Adrenal gland (tissue), 12 donors: Measurements from ENCODE around the gene SEC24D. TPM values are rescaled to one million over a fixed set of nuclear protein-coding genes. Genes with fewer than 3 reads are reported as not detected.

Experiments
- DNase-seq, 7 donors: peaks; one replicate each; pipeline ENCODE4 v3.0.0-alpha.2; 2019 to 2020
- H3K27ac ChIP-seq, 5 donors: fragments of 200-600 bp; sonication (generic) in 4 of 5; 1 replicate in 3 of 5; 2 replicates in 2 of 5; pipeline versions ENCODE4 v1.5.1 to v1.8.0; 2016 to 2020; ENCODE audit warnings: mild to moderate bottlenecking in 1 of 5
- H3K27me3 ChIP-seq: fragments of 200-600 bp; 2 replicates; pipeline ENCODE4 v1.8.0; 2021
- H3K36me3 ChIP-seq, 2 donors: fragments of 200-600 bp; replicated peaks in 1 of 2; 1 replicate in 1 of 2; 2 replicates in 1 of 2; pipeline versions ENCODE4 v1.5.1 to v1.8.0; 2018 to 2022
- H3K4me1 ChIP-seq, 2 donors: fragments of 200-600 bp; replicated peaks in 1 of 2; 1 replicate in 1 of 2; 2 replicates in 1 of 2; pipeline versions ENCODE4 v1.5.1 to v1.8.0; 2018 to 2021
- H3K4me3 ChIP-seq, 4 donors: fragments of 200-600 bp; sonication (generic) in 3 of 4; one replicate each; pipeline ENCODE4 v1.5.1; 2016 to 2018
- H3K9me3 ChIP-seq, 3 donors: fragments of 200-600 bp; sonication (generic) in 1 of 3; replicated peaks in 1 of 3; 1 replicate in 2 of 3; 2 replicates in 1 of 3; pipeline versions ENCODE4 v1.5.1 to v1.8.0; 2016 to 2021
- POLR2A ChIP-seq, 2 donors: fragments of 450-650 bp; IDR thresholded peaks; one replicate each; pipeline ENCODE4 v1.6.1; 2017; ENCODE audit warnings: antibody characterized with exemption in 2 of 2, mild to moderate bottlenecking in 2 of 2, moderate library complexity in 1 of 2
- WGBS, 4 donors: extraction: QIAGEN DNeasy Blood & Tissue Kit in 2 of 4; methylation state at CpG; one replicate each; pipeline versions ENCODE4 v1.1.5 to v1.1.7; 2013 to 2017; 5-methylcytosine and 5-hydroxymethylcytosine counted together
- intact Hi-C, 2 donors: fragments of 100-400 bp; cut with DNase I; formaldehyde crosslinking; loops; one replicate each; pipeline versions ENCODE4 v1.14.1 to v1.15.0; 2022 to 2023
- polyA plus RNA-seq, 3 donors: library from polyadenylated mRNA; stranded (reverse); fragments of 200-250 nt in 2 of 3; fragments of 350-450 nt in 1 of 3; fragmentation: Illumina TruSeq in 1 of 3; extraction: RNeasy Lipid Tissue Mini Kit (QIAGEN cat#74804) in 1 of 3; gene quantifications; one replicate each; pipeline ENCODE4 v1.2.3, GENCODE V29; 2013 to 2014
- total RNA-seq, 9 donors: library from RNA; depleted of rRNA in 4 of 9; stranded (reverse); fragments of >200 nt in 4 of 9; fragments of 120-200 nt in 1 of 9; fragmentation: NEBNext Ultra II Directional in 1 of 9; extraction: Animal tissue kit (Norgen Biotek cat#: 25700) in 1 of 9; gene quantifications; one replicate each; pipeline versions ENCODE4 v1.1.0 to v1.2.4, GENCODE V29; 2013 to 2023
- TF ChIP-seq, protein P1 (sequence below), 6 experiments: fragments of 450-650 bp in 4 of 6; fragments of 200-600 bp in 2 of 6; sonication (generic) in 1 of 6; IDR thresholded peaks; 1 replicate in 5 of 6; 2 replicates in 1 of 6; pipeline versions ENCODE4 v1.5.1 to v1.8.0; 2016 to 2021; ENCODE audit warnings: antibody characterized with exemption in 6 of 6, mild to moderate bottlenecking in 2 of 6, moderate library complexity in 1 of 6
- donor health status: healthy with polysubstance abuse.
- donor health status: Bipolar disorder and iron deficiency.
- donor health status: DM: yes; HTN: yes; CAD: no.
- donor health status: DM: no; HTN: no; CAD: no.
- donor health status: DM: no; HTN: no; CAD: no.
- donor health status: DM: yes; HTN: yes; CAD: no.

SEC24D gene
- total and polyA plus RNA-seq, 12 donors: 5.3 to 93.6 (median 33.8) TPM

GRCh38 chr4:118775405-118775804, 60.5 kb downstream of the SEC24D start:
- Histone ChIP-seq H3K4me1 (peaks cover 0 to 51% of the 10 kb centered on the region in 2 donors), H3K9me3 (no peaks in the 10 kb centered on the region), H3K27me3 (no peaks in the 10 kb centered on the region), H3K4me3 (no peak overlapping the region), H3K36me3 (no peaks in the 10 kb centered on the region), H3K27ac (no peak overlapping the region)
- intact Hi-C loops: loop anchor here in 1 of 2 donors (10.0 kb wide), 1 partner anchor 109 kb away; the partner anchor contains the start of gene SYNPO2
- 75 to 87% (median 84%) methylated on average over 2 of the region's 2 CpGs for WGBS, 4 donors
- no peak for DNase-seq
- TF ChIP-seq, protein P1, sequence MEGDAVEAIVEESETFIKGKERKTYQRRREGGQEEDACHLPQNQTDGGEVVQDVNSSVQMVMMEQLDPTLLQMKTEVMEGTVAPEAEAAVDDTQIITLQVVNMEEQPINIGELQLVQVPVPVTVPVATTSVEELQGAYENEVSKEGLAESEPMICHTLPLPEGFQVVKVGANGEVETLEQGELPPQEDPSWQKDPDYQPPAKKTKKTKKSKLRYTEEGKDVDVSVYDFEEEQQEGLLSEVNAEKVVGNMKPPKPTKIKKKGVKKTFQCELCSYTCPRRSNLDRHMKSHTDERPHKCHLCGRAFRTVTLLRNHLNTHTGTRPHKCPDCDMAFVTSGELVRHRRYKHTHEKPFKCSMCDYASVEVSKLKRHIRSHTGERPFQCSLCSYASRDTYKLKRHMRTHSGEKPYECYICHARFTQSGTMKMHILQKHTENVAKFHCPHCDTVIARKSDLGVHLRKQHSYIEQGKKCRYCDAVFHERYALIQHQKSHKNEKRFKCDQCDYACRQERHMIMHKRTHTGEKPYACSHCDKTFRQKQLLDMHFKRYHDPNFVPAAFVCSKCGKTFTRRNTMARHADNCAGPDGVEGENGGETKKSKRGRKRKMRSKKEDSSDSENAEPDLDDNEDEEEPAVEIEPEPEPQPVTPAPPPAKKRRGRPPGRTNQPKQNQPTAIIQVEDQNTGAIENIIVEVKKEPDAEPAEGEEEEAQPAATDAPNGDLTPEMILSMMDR (IDR thresholded peaks at IDR 0.05): no peak
- TF ChIP-seq POLR2A (IDR thresholded peaks at IDR 0.05): no peak

DNA sequence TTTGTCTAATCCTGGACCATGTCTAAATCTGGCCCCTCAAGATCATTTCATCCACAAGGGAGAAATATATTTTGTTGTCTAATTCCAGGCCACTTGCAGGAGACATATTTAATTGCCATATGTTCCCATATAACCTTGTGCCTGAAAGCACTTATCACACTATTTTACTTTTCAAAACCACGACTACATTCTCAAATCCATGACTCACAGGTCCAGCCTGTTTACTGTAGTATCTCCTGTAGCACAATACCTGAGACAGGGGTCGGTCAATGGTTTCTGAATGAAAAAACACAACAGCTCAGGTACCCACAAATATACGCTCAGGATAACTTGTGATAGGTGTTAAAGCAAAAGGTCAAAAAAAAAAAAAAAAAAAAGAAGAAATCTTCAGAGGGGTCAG, 60.9 kb downstream of the SEC24D start:
- no peaks in the 10 kb centered on the region for H3K27me3 ChIP-seq
- H3K36me3 ChIP-seq: no peaks in the 10 kb centered on the region
- H3K4me1 ChIP-seq: peaks cover 0 to 56% of the 10 kb centered on the region in 2 donors
- TF ChIP-seq POLR2A (IDR thresholded peaks at IDR 0.05): no peak
- TF ChIP-seq, protein P1 (IDR thresholded peaks at IDR 0.05): no peak
- no peak overlapping the region for H3K4me3 ChIP-seq
- no peak overlapping the region for H3K27ac ChIP-seq
- no peak for DNase-seq
- intact Hi-C loops: loop anchor here in 1 of 2 donors (10.0 kb wide), 1 partner anchor 110 kb away; the partner anchor contains the start of gene SYNPO2
- WGBS, 4 donors: 83 to 86% (median 84%) methylated on average over 3 of the region's 3 CpGs
- H3K9me3 ChIP-seq: no peaks in the 10 kb centered on the region

GRCh38 chr4:118774321-118774720, 61.6 kb downstream of the SEC24D start:
- peaks cover 0 to 60% of the 10 kb centered on the region in 2 donors for H3K4me1 ChIP-seq
- no peaks in the 10 kb centered on the region for H3K36me3 ChIP-seq
- TF ChIP-seq, protein P1 (IDR thresholded peaks at IDR 0.05): no peak
- TF ChIP-seq POLR2A (IDR thresholded peaks at IDR 0.05): no peak
- H3K4me3 ChIP-seq: no peak overlapping the region
- no peak for DNase-seq
- intact Hi-C loops: loop anchor here in 1 of 2 donors (10.0 kb wide), 1 partner anchor 110 kb away; the partner anchor contains the start of gene SYNPO2
- H3K27ac ChIP-seq: no peak overlapping the region
- no peaks in the 10 kb centered on the region for H3K27me3 ChIP-seq
- no peaks in the 10 kb centered on the region for H3K9me3 ChIP-seq
- WGBS, 4 donors: 39 to 76% (median 69%) methylated on average over 1 of the region's 1 CpG

GRCh38 chr4:118773429-118773792, 62.5 kb downstream of the SEC24D start:
- Histone ChIP-seq H3K27ac (no peak overlapping the region), H3K36me3 (no peaks in the 10 kb centered on the region), H3K27me3 (no peaks in the 10 kb centered on the region), H3K9me3 (no peaks in the 10 kb centered on the region), H3K4me1 (peaks cover 0 to 60% of the 10 kb centered on the region in 2 donors), H3K4me3 (no peak overlapping the region)
- intact Hi-C loops: loop anchor here in 1 of 2 donors (10.0 kb wide), 1 partner anchor 111 kb away; the partner anchor contains the start of gene SYNPO2
- TF ChIP-seq, protein P1 (IDR thresholded peaks at IDR 0.05): no peak
- no peak for TF ChIP-seq POLR2A (IDR thresholded peaks at IDR 0.05)
- DNase-seq: no peak
- WGBS, 4 donors: 79 to 87% (median 82%) methylated on average over 2 of the region's 2 CpGs
